Inflammatory macrophage treated with lipopolysaccharide for 1 hour (primary cell): ENCODE data around the gene HK3.
A peak's percentile ranks its signal among the peaks of the same experiment; 100 is the strongest.

Experiments
- DNase-seq, 2 donors: peaks; one replicate each; pipeline ENCODE4 v3.0.0-alpha.2; 2020 to 2022

Gene HK3

GRCh38 chr5:176847148-176847547 is 52.0 kb downstream of the HK3 start:
- DNase-seq = no peak

- peak; percentile 38 to 49 for DNase-seq
These were observed 52.6 kb downstream of the HK3 start for GRCh38 chr5:176846335-176847140.

GRCh38 chr5:176845392-176845713 is 53.8 kb downstream of the HK3 start:
- DNase-seq = no peak

- DNase-seq = no peak
These were observed 54.3 kb downstream of the HK3 start for GRCh38 chr5:176844706-176845391.

- DNase-seq = peak; percentile 4 to 24
These were observed 54.9 kb downstream of the HK3 start for GRCh38 chr5:176844281-176844680.

- no peak for DNase-seq
These were observed 55.5 kb downstream of the HK3 start for GRCh38 chr5:176843673-176844072.

GRCh38 chr5:176837707-176838115 is 61.4 kb downstream of the HK3 start:
- peak; percentile 58 to 81 for DNase-seq

- DNase-seq = no peak
These were observed 62.1 kb downstream of the HK3 start for GRCh38 chr5:176836811-176837706.

- no peak for DNase-seq
These were observed 63.2 kb downstream of the HK3 start for GRCh38 chr5:176835918-176836317.

- DNase-seq = no peak
These were observed 65.9 kb downstream of the HK3 start for GRCh38 chr5:176833286-176833685.

- no peak for DNase-seq
These were observed 67.0 kb downstream of the HK3 start for GRCh38 chr5:176832162-176832561.

GRCh38 chr5:176831425-176831824 is 67.7 kb downstream of the HK3 start:
- DNase-seq = no peak

GRCh38 chr5:176830995-176831423 is 68.1 kb downstream of the HK3 start:
- DNase-seq = no peak
